SJSA1 (cell line): Measurements from ENCODE around the gene ITPR1. TPM values are rescaled to one million over a fixed set of nuclear protein-coding genes. Genes with fewer than 3 reads are reported as not detected.
A peak's percentile ranks its signal among the peaks of the same experiment; 100 is the strongest.

ENCODE experiments used
- DNase-seq, 2 experiments: peaks; one replicate each; pipeline ENCODE4 v3.0.0-alpha.2; 2015 to 2020; ENCODE audit warnings: low spot score in 2 of 2, low read depth in 1 of 2
- H3K27ac ChIP-seq: fragments of 250-450 bp; sonication (Bioruptor Pico); 2 replicates; pipeline ENCODE4 v1.5.1; 2020; ENCODE audit warnings: mild to moderate bottlenecking, moderate library complexity
- H3K27me3 ChIP-seq: fragments of 250-450 bp; sonication (Bioruptor Pico); replicated peaks from 2 replicates; pipeline ENCODE4 v1.5.1; 2020; ENCODE audit warnings: mild to moderate bottlenecking, moderate library complexity
- H3K36me3 ChIP-seq: fragments of 250-450 bp; sonication (Bioruptor Pico); 2 replicates; pipeline ENCODE4 v1.5.1; 2020; ENCODE audit warnings: mild to moderate bottlenecking
- H3K4me1 ChIP-seq: fragments of 250-450 bp; sonication (Bioruptor Pico); replicated peaks from 2 replicates; pipeline ENCODE4 v1.6.1; 2021; ENCODE audit warnings: mild to moderate bottlenecking
- H3K4me3 ChIP-seq: fragments of 250-450 bp; sonication (Bioruptor Pico); 2 replicates; pipeline ENCODE4 v1.5.1; 2020; ENCODE audit warnings: mild to moderate bottlenecking
- H3K9me3 ChIP-seq: fragments of 250-450 bp; sonication (Bioruptor Pico); replicated peaks from 2 replicates; pipeline ENCODE4 v1.5.1; 2020; ENCODE audit warnings: mild to moderate bottlenecking
- total RNA-seq: library from RNA; depleted of rRNA; stranded (reverse); fragments of >200 nt; shearing (Covaris generic); gene quantifications from 2 replicates; pipeline ENCODE4 v1.2.3, GENCODE V29; 2014

ITPR1 gene
- total RNA-seq, 1 experiment from 2014 or later: 9.7 TPM

- no peak overlapping the region for H3K27ac ChIP-seq
- H3K27me3 ChIP-seq: no peaks in the 10 kb centered on the region
- H3K4me3 ChIP-seq: no peak overlapping the region
- no peak for DNase-seq
- no peaks in the 10 kb centered on the region for H3K36me3 ChIP-seq
- H3K4me1 ChIP-seq: peaks cover 19% of the 10 kb centered on the region
- H3K9me3 ChIP-seq: no peaks in the 10 kb centered on the region
Measured at GRCh38 chr3:4856564-4856963, 363.4 kb downstream of the ITPR1 start.

- Histone ChIP-seq H3K36me3 (no peaks in the 10 kb centered on the region), H3K4me3 (no peak overlapping the region), H3K9me3 (no peaks in the 10 kb centered on the region), H3K4me1 (peaks cover 19% of the 10 kb centered on the region), H3K27ac (no peak overlapping the region), H3K27me3 (no peaks in the 10 kb centered on the region)
- DNase-seq: no peak
Measured at GRCh38 chr3:4856986-4857385, 363.8 kb downstream of the ITPR1 start.

- no peaks in the 10 kb centered on the region for H3K4me1 ChIP-seq
- H3K27ac ChIP-seq: no peak overlapping the region
- DNase-seq: no peak
- H3K27me3 ChIP-seq: no peaks in the 10 kb centered on the region
- H3K36me3 ChIP-seq: no peaks in the 10 kb centered on the region
- no peak overlapping the region for H3K4me3 ChIP-seq
- H3K9me3 ChIP-seq: no peaks in the 10 kb centered on the region
Measured at GRCh38 chr3:4859788-4860187, 366.6 kb downstream of the ITPR1 start.

- Histone ChIP-seq H3K27me3 (no peaks in the 10 kb centered on the region), H3K27ac (no peak overlapping the region), H3K4me3 (no peak overlapping the region), H3K36me3 (no peaks in the 10 kb centered on the region), H3K9me3 (no peaks in the 10 kb centered on the region; the same call in 1 of the 2 replicates), H3K4me1 (peaks cover 14% of the 10 kb centered on the region)
- DNase-seq: no peak
Measured at GRCh38 chr3:4862973-4863372, 369.8 kb downstream of the ITPR1 start.

- no peak overlapping the region for H3K27ac ChIP-seq
- DNase-seq: no peak
Measured at GRCh38 chr3:4864503-4864902, 371.4 kb downstream of the ITPR1 start.

GRCh38 chr3:4865714-4866113, 372.6 kb downstream of the ITPR1 start:
- Histone ChIP-seq H3K27me3 (no peaks in the 10 kb centered on the region), H3K4me3 (no peak overlapping the region), H3K27ac (no peak overlapping the region), H3K36me3 (no peaks in the 10 kb centered on the region), H3K9me3 (no peaks in the 10 kb centered on the region; the same call in 1 of the 2 replicates), H3K4me1 (peaks cover 26% of the 10 kb centered on the region)
- DNase-seq: no peak

More at GRCh38 chr3:4864503-4864902, 371.4 kb downstream of the ITPR1 start:
- H3K9me3 ChIP-seq: no peaks in the 10 kb centered on the region; the same call in 1 of the 2 replicates
- H3K4me3 ChIP-seq: no peak overlapping the region
- H3K36me3 ChIP-seq: no peaks in the 10 kb centered on the region
- no peaks in the 10 kb centered on the region for H3K27me3 ChIP-seq
- peaks cover 26% of the 10 kb centered on the region for H3K4me1 ChIP-seq

GRCh38 chr3:4866866-4867265, 373.7 kb downstream of the ITPR1 start:
- H3K27me3 ChIP-seq: no peaks in the 10 kb centered on the region
- H3K9me3 ChIP-seq: no peaks in the 10 kb centered on the region; the same call in 1 of the 2 replicates
- H3K27ac ChIP-seq: peak overlapping the region; percentile 56
- DNase-seq: no peak
- no peaks in the 10 kb centered on the region for H3K36me3 ChIP-seq
- no peak overlapping the region for H3K4me3 ChIP-seq
- peaks cover 26% of the 10 kb centered on the region for H3K4me1 ChIP-seq

GRCh38 chr3:4877173-4877787, 384.1 kb downstream of the ITPR1 start:
- H3K27ac ChIP-seq: no peak overlapping the region
- 0 out of 2 replicates have a peak, but pooled peaks cover 2% of the 10 kb centered on the region for H3K9me3 ChIP-seq
- no peaks in the 10 kb centered on the region for H3K27me3 ChIP-seq
- H3K36me3 ChIP-seq: no peaks in the 10 kb centered on the region
- no peak overlapping the region for H3K4me3 ChIP-seq
- no peak for DNase-seq
- H3K4me1 ChIP-seq: peaks cover 6% of the 10 kb centered on the region; the same call in 1 of the 2 replicates

GRCh38 chr3:4880850-4881249, 387.7 kb downstream of the ITPR1 start:
- Histone ChIP-seq H3K27me3 (no peaks in the 10 kb centered on the region), H3K9me3 (0 out of 2 replicates have a peak, but pooled peaks cover 2% of the 10 kb centered on the region), H3K36me3 (no peaks in the 10 kb centered on the region), H3K27ac (no peak overlapping the region), H3K4me3 (no peak overlapping the region), H3K4me1 (peaks cover 21% of the 10 kb centered on the region)
- no peak for DNase-seq

GRCh38 chr3:4882548-4882947, 389.4 kb downstream of the ITPR1 start:
- DNase-seq: no peak
- 0 out of 2 replicates have a peak, but pooled peaks cover 2% of the 10 kb centered on the region for H3K9me3 ChIP-seq
- H3K4me3 ChIP-seq: no peak overlapping the region
- no peaks in the 10 kb centered on the region for H3K27me3 ChIP-seq
- H3K36me3 ChIP-seq: no peaks in the 10 kb centered on the region
- H3K27ac ChIP-seq: no peak overlapping the region
- H3K4me1 ChIP-seq: peaks cover 25% of the 10 kb centered on the region

- Histone ChIP-seq H3K27me3 (no peaks in the 10 kb centered on the region), H3K4me3 (no peak overlapping the region), H3K27ac (no peak overlapping the region), H3K4me1 (peaks cover 25% of the 10 kb centered on the region), H3K36me3 (no peaks in the 10 kb centered on the region), H3K9me3 (0 out of 2 replicates have a peak, but pooled peaks cover 2% of the 10 kb centered on the region)
- DNase-seq: no peak
Measured at GRCh38 chr3:4883011-4883410, 389.9 kb downstream of the ITPR1 start.

GRCh38 chr3:4884888-4885287, 391.7 kb downstream of the ITPR1 start:
- H3K4me3 ChIP-seq: no peak overlapping the region
- H3K4me1 ChIP-seq: peaks cover 21% of the 10 kb centered on the region
- no peak for DNase-seq
- H3K9me3 ChIP-seq: no peaks in the 10 kb centered on the region
- H3K27ac ChIP-seq: peak overlapping the region; percentile 63
- no peaks in the 10 kb centered on the region for H3K36me3 ChIP-seq
- no peaks in the 10 kb centered on the region for H3K27me3 ChIP-seq

GRCh38 chr3:4885316-4885715, 392.2 kb downstream of the ITPR1 start:
- H3K27me3 ChIP-seq: no peaks in the 10 kb centered on the region
- H3K36me3 ChIP-seq: no peaks in the 10 kb centered on the region
- peaks cover 20% of the 10 kb centered on the region for H3K4me1 ChIP-seq
- H3K27ac ChIP-seq: peak overlapping the region; percentile 63
- DNase-seq: peak; percentile 61 to 75
- H3K4me3 ChIP-seq: no peak overlapping the region
- no peaks in the 10 kb centered on the region for H3K9me3 ChIP-seq

GRCh38 chr3:4886448-4886847, 393.3 kb downstream of the ITPR1 start:
- no peaks in the 10 kb centered on the region for H3K9me3 ChIP-seq
- H3K4me1 ChIP-seq: peaks cover 20% of the 10 kb centered on the region
- no peak for DNase-seq
- no peaks in the 10 kb centered on the region for H3K27me3 ChIP-seq
- H3K4me3 ChIP-seq: no peak overlapping the region
- no peaks in the 10 kb centered on the region for H3K36me3 ChIP-seq
- H3K27ac ChIP-seq: no peak overlapping the region

GRCh38 chr3:4887177-4887576, 394.0 kb downstream of the ITPR1 start:
- no peaks in the 10 kb centered on the region for H3K36me3 ChIP-seq
- H3K4me3 ChIP-seq: no peak overlapping the region
- H3K27ac ChIP-seq: no peak overlapping the region
- no peak for DNase-seq
- H3K4me1 ChIP-seq: peaks cover 20% of the 10 kb centered on the region
- no peaks in the 10 kb centered on the region for H3K9me3 ChIP-seq
- no peaks in the 10 kb centered on the region for H3K27me3 ChIP-seq
